Pancreas (tissue), 10 donors: ENCODE results near the gene MYO1E. TPM values are rescaled to one million over a fixed set of nuclear protein-coding genes. Genes with fewer than 3 reads are reported as not detected.
"Not testable (repeated sequence)": the region's sequence is repeated elsewhere in the genome, so short reads cannot be mapped to it uniquely, and the experiment has no call there.

ENCODE experiments used
- ATAC-seq, 4 donors: fragments of 200-7000 bp; cut with Tn5 transposase; one replicate each; pipeline versions ENCODE4 v1.8.0 to v1.9.1; 2020; ENCODE audit warnings: mild to moderate bottlenecking in 4 of 4, moderate library complexity in 4 of 4
- DNase-seq, 6 donors: peaks; one replicate each; pipeline ENCODE4 v3.0.0-alpha.2; 2020
- FAIRE-seq: peaks from 2 replicates; lab custom pipeline; 2012; peaks lifted over from hg19 to GRCh38; lab: Jason Lieb, UNC
- H3K27ac ChIP-seq, 4 donors: fragments of 200-600 bp; sonication (generic); 1 replicate in 3 of 4; 2 replicates in 1 of 4; pipeline versions ENCODE4 v1.5.0 to v1.8.0; 2020
- H3K27me3 ChIP-seq, 4 donors: fragments of 200-600 bp; one replicate each; pipeline ENCODE4 v1.8.0; 2021
- H3K36me3 ChIP-seq, 3 donors: fragments of 200-600 bp; sonication (generic) in 1 of 3; one replicate each; pipeline versions ENCODE4 v1.5.0 to v1.8.0; 2020 to 2021
- H3K4me1 ChIP-seq, 3 donors: fragments of 200-600 bp; one replicate each; pipeline ENCODE4 v1.8.0; 2021
- H3K4me3 ChIP-seq, 4 donors: fragments of 200-600 bp; sonication (generic) in 2 of 4; one replicate each; pipeline versions ENCODE4 v1.5.0 to v1.8.0; 2020 to 2021
- H3K9me3 ChIP-seq, 4 donors: fragments of 200-600 bp; one replicate each; pipeline ENCODE4 v1.8.0; 2021
- WGBS, 2 donors: extraction: QIAGEN DNeasy Blood & Tissue Kit; methylation state at CpG; one replicate each; pipeline ENCODE4 v1.1.7; 2013; 5-methylcytosine and 5-hydroxymethylcytosine counted together
- intact Hi-C, 3 donors: fragments of 100-400 bp; cut with DNase I; formaldehyde crosslinking; loops; one replicate each; pipeline versions ENCODE4 v1.11.1 to v1.14.2; 2022
- polyA plus RNA-seq, 2 donors: library from polyadenylated mRNA; stranded (reverse); fragments of 200-250 nt; gene quantifications; one replicate each; pipeline ENCODE4 v1.2.3, GENCODE V29; 2013
- total RNA-seq, 6 donors: library from RNA; stranded (reverse); fragmentation: NEBNext Ultra II Directional in 4 of 6; extraction: Animal tissue kit (Norgen Biotek cat#: 25700) in 4 of 6; gene quantifications; one replicate each; pipeline versions ENCODE4 v1.2.1 to v1.2.4, GENCODE V29; 2021 to 2023
- TF ChIP-seq, protein P1 (sequence below), 4 donors: fragments of 200-600 bp; sonication (generic) in 3 of 4; IDR thresholded peaks; one replicate each; pipeline versions ENCODE4 v1.5.0 to v1.8.0; 2021; ENCODE audit warnings: antibody characterized with exemption in 4 of 4
- donor health status: healthy with polysubstance abuse.
- donor health status: DM: no; HTN: no; CAD: no; lungs with moderate emphysema.
- donor health status: DM: no; HTN: no; CAD: no.
- donor health status: control.
- donor health status: control.
- donor health status: Bipolar disorder and iron deficiency.
- donor health status: DM: yes; HTN: yes; CAD: no.
- donor health status: DM: no; HTN: no; CAD: no.
- donor health status: DM: no; HTN: no; CAD: no.
- donor health status: DM: yes; HTN: yes; CAD: no.

Gene MYO1E
- total and polyA plus RNA-seq, 8 donors: 7.8 to 81.1 (median 25.6) TPM

GRCh38 chr15:59165726-59166125, 206.9 kb downstream of the MYO1E start:
- intact Hi-C loops: loop anchor here in 1 of 3 donors (10.0 kb wide), 1 partner anchor 329 kb away; no protein-coding TSS in a partner anchor
- FAIRE-seq: no peak
- WGBS, 2 donors: 50% methylated on average over 3 of the region's 3 CpGs

DNA sequence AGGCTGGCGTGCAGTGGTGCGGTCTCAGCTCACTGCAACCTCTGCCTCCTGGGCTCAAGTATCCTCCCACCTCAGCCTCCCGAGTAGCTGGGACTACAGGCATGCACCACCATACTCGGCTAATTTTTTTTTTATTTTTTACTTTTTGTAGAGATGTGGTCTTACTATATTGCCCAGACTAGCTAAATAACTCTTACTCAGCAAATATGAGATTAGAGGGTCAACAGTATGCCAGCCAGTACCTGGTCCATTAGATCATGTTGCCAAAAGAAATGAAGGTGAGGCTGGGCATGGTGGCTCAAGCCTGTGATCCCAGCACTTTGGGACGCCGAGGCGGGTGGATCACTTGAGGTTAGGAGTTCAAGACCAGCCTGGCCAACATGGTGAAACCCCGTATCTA, 210.6 kb downstream of the MYO1E start:
- not testable (repeated sequence) for ATAC-seq, H3K4me3 ChIP-seq, H3K27me3 ChIP-seq, H3K9me3 ChIP-seq, H3K27ac ChIP-seq, FAIRE-seq
- WGBS, 2 donors: 94 to 95% methylated on average over 8 of the region's 8 CpGs
- DNase-seq: peak in 1 of 6 donors; percentile 35
- Histone ChIP-seq H3K36me3 (peaks cover 0 to 20% (median 2%) of the 10 kb centered on the region in 3 donors), H3K4me1 (peaks cover 0 to 13% (median 6%) of the 10 kb centered on the region in 3 donors)
- intact Hi-C loops: loop anchor here in 1 of 3 donors (10.0 kb wide), 1 partner anchor 333 kb away; no protein-coding TSS in a partner anchor

More at GRCh38 chr15:59165726-59166125, 206.9 kb downstream of the MYO1E start:
- ATAC-seq (peak in 2 of 4 donors; percentile 60 to 69), DNase-seq (peak in 3 of 6 donors; percentile 14 to 23 (median 21))
- H3K4me3 ChIP-seq: no peak overlapping the region
- peaks cover 0 to 4% (median 2%) of the 10 kb centered on the region in 3 donors for H3K36me3 ChIP-seq
- TF ChIP-seq, protein P1, sequence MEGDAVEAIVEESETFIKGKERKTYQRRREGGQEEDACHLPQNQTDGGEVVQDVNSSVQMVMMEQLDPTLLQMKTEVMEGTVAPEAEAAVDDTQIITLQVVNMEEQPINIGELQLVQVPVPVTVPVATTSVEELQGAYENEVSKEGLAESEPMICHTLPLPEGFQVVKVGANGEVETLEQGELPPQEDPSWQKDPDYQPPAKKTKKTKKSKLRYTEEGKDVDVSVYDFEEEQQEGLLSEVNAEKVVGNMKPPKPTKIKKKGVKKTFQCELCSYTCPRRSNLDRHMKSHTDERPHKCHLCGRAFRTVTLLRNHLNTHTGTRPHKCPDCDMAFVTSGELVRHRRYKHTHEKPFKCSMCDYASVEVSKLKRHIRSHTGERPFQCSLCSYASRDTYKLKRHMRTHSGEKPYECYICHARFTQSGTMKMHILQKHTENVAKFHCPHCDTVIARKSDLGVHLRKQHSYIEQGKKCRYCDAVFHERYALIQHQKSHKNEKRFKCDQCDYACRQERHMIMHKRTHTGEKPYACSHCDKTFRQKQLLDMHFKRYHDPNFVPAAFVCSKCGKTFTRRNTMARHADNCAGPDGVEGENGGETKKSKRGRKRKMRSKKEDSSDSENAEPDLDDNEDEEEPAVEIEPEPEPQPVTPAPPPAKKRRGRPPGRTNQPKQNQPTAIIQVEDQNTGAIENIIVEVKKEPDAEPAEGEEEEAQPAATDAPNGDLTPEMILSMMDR (IDR thresholded peaks at IDR 0.05): no peak
- H3K4me1 ChIP-seq: peaks cover 6 to 17% (median 13%) of the 10 kb centered on the region in 3 donors
- no peaks in the 10 kb centered on the region for H3K27me3 ChIP-seq
- H3K9me3 ChIP-seq: no peaks in the 10 kb centered on the region
- no peak overlapping the region for H3K27ac ChIP-seq

GRCh38 chr15:59160880-59161593, 211.6 kb downstream of the MYO1E start:
- no peaks in the 10 kb centered on the region for H3K27me3 ChIP-seq
- TF ChIP-seq, protein P1 (IDR thresholded peaks at IDR 0.05): no peak
- H3K9me3 ChIP-seq: no peaks in the 10 kb centered on the region
- ATAC-seq (peak in 3 of 4 donors; percentile 45 to 75 (median 64)), DNase-seq (peak in 1 of 6 donors; percentile 47), FAIRE-seq (no peak)
- intact Hi-C loops: loop anchor here in 1 of 3 donors (10.0 kb wide), 1 partner anchor 334 kb away; no protein-coding TSS in a partner anchor
- H3K36me3 ChIP-seq: peaks cover 0 to 20% (median 2%) of the 10 kb centered on the region in 3 donors
- peaks cover 0 to 4% (median 4%) of the 10 kb centered on the region in 3 donors for H3K4me1 ChIP-seq
- no peak overlapping the region for H3K27ac ChIP-seq
- no peak overlapping the region for H3K4me3 ChIP-seq
- WGBS, 2 donors: 89 to 90% methylated on average over 23 of the region's 23 CpGs

DNA sequence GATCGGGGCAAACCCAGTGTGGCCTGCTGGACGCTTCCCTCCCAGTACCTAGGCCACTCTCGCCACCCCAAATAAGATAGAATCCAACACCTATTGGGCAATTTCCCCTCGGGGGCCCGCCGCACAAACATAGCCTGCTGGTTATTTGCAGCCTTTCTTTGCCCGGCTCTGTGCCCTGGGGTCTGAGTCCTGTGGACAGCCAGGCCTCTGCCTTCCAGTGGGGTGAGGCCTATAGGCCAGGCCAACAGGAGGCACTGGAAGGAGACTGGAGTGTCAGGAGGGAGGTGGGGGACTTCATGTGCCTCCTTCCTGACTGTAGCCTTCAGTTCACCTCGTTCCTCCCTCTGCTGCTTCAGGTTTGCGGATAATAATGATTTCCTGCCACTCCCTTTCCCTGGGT, 213.5 kb downstream of the MYO1E start:
- ATAC-seq (no peak), FAIRE-seq (no peak), DNase-seq (peak in 1 of 6 donors; percentile 44)
- TF ChIP-seq, protein P1 (IDR thresholded peaks at IDR 0.05): no peak
- no peaks in the 10 kb centered on the region for H3K27me3 ChIP-seq
- 92 to 95% methylated on average over 9 of the region's 9 CpGs for WGBS, 2 donors
- intact Hi-C loops: no loop called here
- no peaks in the 10 kb centered on the region for H3K9me3 ChIP-seq
- H3K36me3 ChIP-seq: peaks cover 0 to 20% (median 2%) of the 10 kb centered on the region in 3 donors
- H3K4me3 ChIP-seq: no peak overlapping the region
- H3K27ac ChIP-seq: no peak overlapping the region
- H3K4me1 ChIP-seq: no peaks in the 10 kb centered on the region

DNA sequence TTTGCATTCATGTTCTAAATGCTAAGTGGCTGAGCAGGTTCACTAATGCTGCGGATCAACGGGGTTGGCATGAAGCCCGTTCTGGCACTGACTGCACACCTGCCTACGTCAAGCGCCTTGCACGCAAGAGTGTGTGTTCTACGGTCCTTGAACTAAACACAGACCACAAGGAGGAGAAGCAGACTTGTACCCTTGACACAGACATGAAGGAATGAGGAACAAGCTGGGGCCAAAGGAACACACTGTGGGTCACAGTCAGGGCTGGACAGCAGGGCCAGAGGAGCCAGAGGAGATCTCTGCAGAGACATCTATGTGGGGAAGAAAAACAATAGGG, 214.0 kb downstream of the MYO1E start:
- peak in 1 of 6 donors; percentile 49 for DNase-seq
- TF ChIP-seq, protein P1 (IDR thresholded peaks at IDR 0.05): no peak
- WGBS, 2 donors: 76 to 77% methylated on average over 7 of the region's 7 CpGs
- peak in 2 of 4 donors; percentile 36 to 45 for ATAC-seq
- no peaks in the 10 kb centered on the region for H3K27me3 ChIP-seq
- H3K36me3 ChIP-seq: peaks cover 0 to 20% (median 2%) of the 10 kb centered on the region in 3 donors
- H3K4me3 ChIP-seq: no peak overlapping the region
- no peaks in the 10 kb centered on the region for H3K4me1 ChIP-seq
- no peaks in the 10 kb centered on the region for H3K9me3 ChIP-seq
- FAIRE-seq: no peak
- H3K27ac ChIP-seq: no peak overlapping the region
- intact Hi-C loops: no loop called here
